HG03064 (cell line): ENCODE measurements around the gene C22orf15.

Experiments used
- ATAC-seq: cut with Tn5 transposase; IDR thresholded peaks from one replicate; pipeline ENCODE4 v1.9.1; 2021; ENCODE audit warnings: low read depth; ENCODE audit not compliant: unreplicated experiment

Gene C22orf15

DNA sequence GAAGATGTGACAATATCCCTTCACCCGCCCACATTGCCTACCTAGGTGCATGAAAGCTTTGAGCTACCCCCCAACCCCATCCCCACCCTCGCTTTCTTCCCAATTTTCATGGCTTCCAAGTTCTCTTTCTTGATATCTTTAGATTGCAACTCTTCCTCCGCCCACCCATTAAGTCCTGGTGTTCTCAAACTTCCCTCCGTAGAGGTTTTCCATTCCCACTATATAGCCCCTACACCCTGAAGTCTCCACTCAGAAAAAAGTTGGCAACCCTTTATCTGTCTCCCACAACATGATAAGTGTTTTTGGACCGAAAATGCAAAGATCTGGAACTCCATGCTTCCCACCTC, 12.4 kb upstream of the C22orf15 start:
- ATAC-seq, result no peak

GRCh38 chr22:23750714-23751440, 11.9 kb upstream of the C22orf15 start, which contains the start of gene ZNF70:
Gene ZNF70, minus strand, starts transcription at chr22:23751112. Its CDS starts 5,972 bp downstream, at chr22:23745140.
- ATAC-seq, result peak; percentile 68

DNA sequence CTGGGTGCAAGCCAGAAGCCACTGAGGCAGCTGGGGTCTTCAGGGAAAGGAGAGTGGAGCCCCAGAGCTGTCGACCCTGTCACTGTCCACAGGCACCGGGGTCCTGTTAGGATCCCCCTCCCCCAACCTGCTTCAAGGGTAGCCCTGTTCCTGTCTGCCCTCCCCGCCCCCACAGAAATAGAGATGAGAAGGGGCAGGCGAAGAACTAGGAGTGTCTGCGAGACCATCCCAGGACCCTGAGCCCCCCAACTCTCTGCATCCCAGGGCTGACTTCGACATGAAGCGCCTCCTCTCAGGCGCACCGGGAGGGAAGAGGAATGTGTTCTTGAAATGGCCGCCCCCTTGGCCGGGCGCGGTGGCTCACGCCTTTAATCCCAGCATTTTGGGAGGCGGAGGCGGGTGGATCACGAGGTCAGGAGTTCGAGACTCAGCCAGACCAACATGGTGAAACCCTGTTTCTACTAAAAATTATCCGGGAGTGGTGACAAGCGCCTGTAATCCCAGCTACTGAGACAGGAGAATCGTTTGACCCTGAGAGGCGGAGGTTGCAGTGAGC, 11.3 kb upstream of the C22orf15 start:
- no peak for ATAC-seq

DNA sequence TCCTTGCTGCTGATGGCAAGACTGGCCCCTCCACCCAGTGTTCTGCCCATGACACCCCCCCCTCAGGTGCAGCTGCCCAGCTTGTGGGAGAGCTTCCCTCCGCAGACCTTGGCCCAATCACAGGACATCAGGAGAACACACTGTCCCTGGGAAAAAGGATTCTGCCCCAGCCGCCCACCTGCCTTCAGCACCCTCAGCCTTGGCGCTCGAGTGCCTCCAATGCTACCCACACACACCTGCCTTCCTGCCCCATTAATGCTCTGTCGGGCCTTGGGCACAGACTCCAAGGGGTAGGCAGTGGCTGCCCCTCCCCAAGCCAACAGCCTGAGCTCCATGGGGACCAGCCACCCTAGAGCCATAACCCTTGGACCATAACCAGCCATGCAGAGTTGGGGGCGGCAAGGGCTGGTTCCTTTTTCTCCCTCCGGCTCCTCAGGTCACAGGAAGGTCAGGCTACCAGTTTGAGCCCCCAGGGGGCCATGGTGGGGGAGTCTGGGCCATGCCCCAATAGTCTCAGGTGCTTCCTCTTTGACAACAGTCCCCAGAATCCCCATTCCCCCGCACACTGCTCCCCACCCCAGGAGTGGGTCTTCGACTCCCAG, 10.6 kb upstream of the C22orf15 start:
- ATAC-seq, result no peak

DNA sequence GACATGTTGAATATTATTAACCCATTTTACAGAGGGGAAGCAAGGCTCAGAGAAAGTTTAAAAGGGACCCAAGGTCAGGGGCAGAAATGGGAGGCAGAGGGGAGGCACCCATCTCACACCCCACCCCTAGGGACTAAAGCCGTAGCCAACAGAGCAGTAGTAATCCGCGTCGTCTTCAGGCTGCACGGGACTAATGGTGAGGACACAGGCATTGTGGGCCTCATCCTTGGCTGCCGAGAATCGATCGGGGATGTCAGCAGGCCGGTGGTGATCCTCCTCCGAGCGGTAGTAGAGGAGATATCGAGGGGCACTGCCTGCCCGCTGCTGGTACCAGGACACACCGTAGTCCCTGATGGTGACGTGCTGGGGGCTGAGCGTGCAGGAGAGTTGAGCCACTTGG, 10.0 kb upstream of the C22orf15 start:
- ATAC-seq, result no peak

DNA sequence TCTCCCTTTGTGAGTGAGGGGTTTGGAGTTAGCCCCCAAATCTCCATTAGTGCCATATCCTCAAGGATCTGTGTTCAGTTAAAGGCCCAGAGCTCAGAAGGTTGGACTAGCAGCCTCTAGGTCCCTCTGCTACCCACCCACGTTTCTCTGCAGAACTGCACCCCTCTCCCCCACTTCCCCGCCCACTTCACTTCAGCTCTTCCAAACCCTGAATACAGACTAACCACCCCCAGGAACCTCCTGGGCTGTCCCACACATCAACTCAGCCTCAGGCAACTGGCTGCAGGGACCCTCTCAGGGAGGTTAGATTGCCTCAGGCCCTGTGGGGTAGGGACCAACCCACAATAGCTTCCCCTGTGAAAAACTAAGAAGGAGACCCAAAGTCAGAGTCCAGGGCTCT, 9.4 kb upstream of the C22orf15 start:
- ATAC-seq, result no peak

DNA sequence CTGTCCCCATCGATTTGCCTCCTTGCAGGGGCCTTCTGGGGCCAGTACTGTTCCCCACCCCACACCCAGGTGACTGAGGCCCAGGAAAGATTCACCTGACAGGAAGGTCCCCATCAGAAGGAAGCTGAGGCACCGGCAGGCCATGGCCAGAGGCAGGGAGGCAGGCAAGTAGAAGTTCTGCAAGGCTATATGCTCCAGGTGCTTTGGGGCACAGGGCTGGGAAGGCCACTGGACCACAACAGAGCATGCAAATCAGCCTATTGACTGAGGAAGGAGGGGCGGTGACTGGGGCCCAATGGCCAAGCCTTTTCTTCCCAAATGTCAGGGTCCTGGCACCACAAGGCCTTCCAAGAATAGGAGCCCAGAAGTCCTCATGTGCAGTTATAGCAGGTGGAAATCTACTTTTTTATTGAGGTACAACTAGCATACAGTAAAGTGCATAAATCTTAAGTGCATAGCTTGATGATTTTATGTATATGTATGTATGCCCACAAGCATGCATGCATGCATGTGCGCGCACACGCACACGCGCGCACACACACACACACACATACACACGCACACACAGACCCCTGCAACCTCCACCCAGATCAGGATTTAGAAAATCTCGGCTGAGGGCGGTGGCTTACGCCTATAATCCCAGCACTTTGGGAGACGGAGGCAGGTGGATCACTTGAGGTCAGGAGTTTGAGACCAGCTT, 8.4 kb upstream of the C22orf15 start, which contains the start of gene VPREB3:
TSS of gene VPREB3 (minus strand) at position 206 of the 700 bp plus-strand sequence. CDS start at position 144, 62 bp downstream.
- no peak for ATAC-seq

DNA sequence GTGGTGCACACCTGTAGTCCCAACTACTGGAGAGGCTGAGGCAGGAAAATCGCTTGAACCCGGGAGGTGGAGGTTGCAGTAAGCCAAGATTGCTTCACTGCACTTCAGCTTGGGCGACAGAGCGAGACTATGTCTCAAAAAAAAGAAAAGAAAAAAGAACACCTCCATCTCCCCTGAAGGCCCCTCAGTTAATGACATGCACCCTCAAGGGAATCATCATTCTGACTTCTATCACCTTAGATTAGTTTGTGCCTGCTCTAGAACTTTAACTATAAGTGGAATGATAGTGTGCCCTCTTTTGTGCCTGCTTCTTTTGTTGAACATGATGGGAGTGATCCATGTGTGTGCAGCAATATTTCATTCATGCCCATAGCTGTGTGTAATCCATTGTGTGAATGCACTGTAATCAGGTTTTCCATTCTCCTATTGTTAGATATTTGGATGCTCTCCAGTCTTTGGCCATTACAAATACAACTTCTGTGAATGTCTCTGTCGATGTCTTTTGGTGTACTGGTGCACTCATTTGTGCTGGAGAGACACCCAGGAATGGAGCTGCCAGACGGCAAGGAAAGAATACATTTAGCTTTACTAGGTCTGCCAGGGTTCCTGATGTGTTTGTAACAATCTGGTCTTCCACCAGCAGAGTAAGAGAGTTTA, 7.7 kb upstream of the C22orf15 start:
- no peak for ATAC-seq

- ATAC-seq, result no peak
Observed at GRCh38 chr22:23755711-23756110, 7.1 kb upstream of the C22orf15 start.

DNA sequence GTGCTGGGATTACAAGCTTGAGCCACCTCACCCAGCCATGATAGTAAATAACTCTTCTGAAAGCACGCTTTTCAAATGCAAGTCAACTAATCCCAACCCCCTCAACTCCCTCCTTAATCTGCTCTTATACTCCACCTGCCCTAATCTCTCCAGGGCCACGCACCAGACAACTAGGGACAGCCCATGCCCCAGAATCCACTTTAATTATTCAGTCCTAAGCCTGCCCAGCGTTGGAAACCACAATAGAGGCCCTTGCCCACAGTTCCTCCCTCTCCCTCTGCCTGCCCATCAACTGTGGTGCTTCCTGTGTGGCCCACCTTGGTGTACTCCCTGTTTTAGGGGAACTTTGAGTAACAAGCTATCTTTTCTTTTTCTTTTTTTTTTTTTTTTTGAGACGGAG, 5.9 kb upstream of the C22orf15 start:
- no peak for ATAC-seq

DNA sequence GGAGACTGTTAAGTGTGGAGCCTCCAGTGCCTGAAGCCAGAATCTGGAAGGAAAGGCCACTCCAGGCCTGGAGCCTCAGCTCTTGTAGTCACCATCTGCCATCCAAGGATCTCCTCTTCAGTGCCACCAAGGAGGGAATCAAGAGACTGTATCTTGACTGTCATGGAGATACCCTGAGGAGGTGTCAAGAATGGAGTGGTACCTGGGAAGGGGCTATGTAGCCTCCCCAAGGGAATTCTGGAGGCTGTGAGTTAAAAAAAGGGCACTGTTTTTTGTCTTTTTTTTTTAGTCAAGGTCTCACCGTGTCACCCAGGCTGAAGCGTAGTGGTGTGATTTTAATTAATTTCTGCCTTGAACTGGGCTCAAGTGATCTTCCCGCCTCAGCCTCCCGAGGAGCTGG, 3.2 kb upstream of the C22orf15 start:
- ATAC-seq, result no peak

GRCh38 chr22:23760056-23760455, 2.7 kb upstream of the C22orf15 start:
- no peak for ATAC-seq

DNA sequence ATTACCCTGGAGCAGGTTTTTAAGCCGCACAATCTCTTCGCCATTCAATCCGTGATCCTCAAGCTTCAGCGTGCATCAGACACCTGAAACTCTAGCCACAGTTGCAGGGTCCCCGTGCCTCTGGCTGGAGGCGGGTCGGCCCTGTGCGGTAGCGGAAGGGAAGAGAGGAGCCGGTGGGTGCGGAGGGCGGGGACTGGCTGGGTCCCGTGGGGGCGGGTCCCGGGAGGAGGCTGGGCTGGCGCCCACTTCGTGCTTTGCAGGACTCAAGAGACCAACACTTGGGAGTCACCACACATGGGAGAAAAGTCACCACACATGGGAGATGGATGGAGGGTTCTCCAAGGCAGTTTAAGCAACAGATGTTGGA, 772 bp downstream of the C22orf15 start:
- no peak for ATAC-seq

DNA sequence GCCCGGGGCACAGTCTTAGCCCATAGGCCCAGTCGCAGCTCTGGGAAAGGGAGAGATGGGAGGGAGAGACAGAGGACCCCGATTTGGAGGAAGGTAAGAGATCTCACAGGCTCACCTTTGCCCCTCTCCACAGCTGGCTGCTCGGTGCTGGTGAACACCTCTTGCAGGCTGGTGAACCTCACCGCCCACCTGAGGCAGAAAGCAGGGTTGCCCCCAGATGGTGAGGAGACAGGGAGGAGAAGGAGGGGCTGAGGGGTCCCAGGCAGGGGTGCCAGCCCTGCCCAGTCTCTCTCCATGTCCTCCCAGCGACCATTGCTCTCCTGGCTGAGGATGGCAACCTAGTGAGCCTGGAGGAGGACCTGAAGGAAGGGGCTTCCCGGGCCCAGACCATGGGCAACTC, 1.2 kb downstream of the C22orf15 start:
- no peak for ATAC-seq

- ATAC-seq, result no peak
Observed at GRCh38 chr22:23764899-23765881, 2.4 kb downstream of the C22orf15 start.

GRCh38 chr22:23767303-23767672, 4.5 kb downstream of the C22orf15 start:
- no peak for ATAC-seq

GRCh38 chr22:23767673-23768548, 5.1 kb downstream of the C22orf15 start, which contains the start of gene CHCHD10:
Gene CHCHD10, minus strand, starts transcription at chr22:23767972. Its CDS starts 98 bp downstream, at chr22:23767874.
- no peak for ATAC-seq

- ATAC-seq, result no peak
Observed at GRCh38 chr22:23769321-23769965, 6.7 kb downstream of the C22orf15 start.
